CD14-positive monocyte (primary cell): Measurements from ENCODE around the gene LBP. TPM values are rescaled to one million over a fixed set of nuclear protein-coding genes. Genes with fewer than 3 reads are reported as not detected.
"Not testable (repeated sequence)": the region's sequence is repeated elsewhere in the genome, so short reads cannot be mapped to it uniquely, and the experiment has no call there.

Source experiments
- DNase-seq, 3 donors: peaks; one replicate each; pipeline ENCODE4 v3.0.0-alpha.2; 2011 to 2022
- H2AFZ ChIP-seq: 2 replicates; pipeline ENCODE4 v1.6.0; 2012; ENCODE audit warnings: mild to moderate bottlenecking, low read depth, low read length, inconsistent platforms; ENCODE audit not compliant: insufficient read depth, poor library complexity, severe bottlenecking
- H3K27ac ChIP-seq, 2 donors: 1 replicate in 1 of 2; 2 replicates in 1 of 2; pipeline ENCODE4 v1.5.1; 2012 to 2013; ENCODE audit warnings: low read length in 2 of 2, control low read depth in 1 of 2, inconsistent platforms in 1 of 2, low read depth in 1 of 2, mild to moderate bottlenecking in 1 of 2
- H3K27me3 ChIP-seq, 2 donors: one replicate each; pipeline versions ENCODE4 v1.6.0 to v1.6.1; 2011 to 2013; ENCODE audit warnings: low read length in 2 of 2; ENCODE audit not compliant: control insufficient read depth in 2 of 2, insufficient read depth in 2 of 2
- H3K36me3 ChIP-seq, 2 donors: replicated peaks in 1 of 2; 1 replicate in 1 of 2; 2 replicates in 1 of 2; pipeline versions ENCODE4 v1.5.1 to v1.6.1; 2012 to 2013; ENCODE audit warnings: low read length in 2 of 2, control low read depth in 1 of 2, inconsistent platforms in 1 of 2, mild to moderate bottlenecking in 1 of 2; ENCODE audit not compliant: insufficient read depth in 2 of 2, control insufficient read depth in 1 of 2
- H3K4me1 ChIP-seq, 2 donors: 1 replicate in 1 of 2; 2 replicates in 1 of 2; pipeline versions ENCODE4 v1.5.1 to v1.6.1; 2012 to 2013; ENCODE audit warnings: low read length in 2 of 2, control low read depth in 1 of 2, inconsistent platforms in 1 of 2, mild to moderate bottlenecking in 1 of 2, moderate library complexity in 1 of 2; ENCODE audit not compliant: insufficient read depth in 2 of 2, control insufficient read depth in 1 of 2
- H3K4me2 ChIP-seq: replicated peaks from 2 replicates; pipeline ENCODE3; 2012; ENCODE audit warnings: low read length, moderate library complexity, mild to moderate bottlenecking; ENCODE audit not compliant: poor library complexity, severe bottlenecking; ENCODE audit errors: extremely low read depth
- H3K4me3 ChIP-seq, 3 experiments: fragments of 200-600 bp in 1 of 3; sonication (generic) in 1 of 3; replicated peaks in 1 of 3; 1 replicate in 2 of 3; 2 replicates in 1 of 3; pipeline ENCODE4 v1.5.1; 2011 to 2013; ENCODE audit warnings: low read length in 3 of 3, mild to moderate bottlenecking in 3 of 3, control low read depth in 2 of 3, low read depth in 2 of 3, inconsistent platforms in 1 of 3, moderate library complexity in 1 of 3
- H3K79me2 ChIP-seq: 2 replicates; pipeline ENCODE4 v1.6.0; 2012; ENCODE audit warnings: mild to moderate bottlenecking, control low read depth, inconsistent platforms, low read length, moderate library complexity; ENCODE audit not compliant: insufficient read depth
- H3K9ac ChIP-seq: 2 replicates; pipeline ENCODE4 v1.6.0; 2017; ENCODE audit warnings: low read length, mild to moderate bottlenecking; ENCODE audit not compliant: insufficient read depth, poor library complexity, severe bottlenecking
- H3K9me3 ChIP-seq, 2 donors: replicated peaks in 1 of 2; 1 replicate in 1 of 2; 2 replicates in 1 of 2; pipeline versions ENCODE4 v1.5.1 to v1.6.1; 2012 to 2013; ENCODE audit warnings: low read length in 2 of 2, control low read depth in 1 of 2; ENCODE audit not compliant: control insufficient read depth in 1 of 2, insufficient read depth in 1 of 2
- H4K20me1 ChIP-seq: 2 replicates; pipeline ENCODE4 v1.6.0; 2012; ENCODE audit warnings: mild to moderate bottlenecking, low read length, control low read depth, moderate library complexity; ENCODE audit not compliant: insufficient read depth
- H3K27ac Mint-ChIP-seq, 7 donors: one replicate each; pipeline ENCODE4 v1.8.0; 2020; ENCODE audit warnings: mild to moderate bottlenecking in 7 of 7, mixed read lengths in 7 of 7, moderate library complexity in 6 of 7, inconsistent platforms in 2 of 7
- H3K27me3 Mint-ChIP-seq, 3 donors: one replicate each; pipeline ENCODE4 v1.8.0; 2021 to 2022; ENCODE audit warnings: low read depth in 3 of 3, mild to moderate bottlenecking in 3 of 3, mixed read lengths in 3 of 3, moderate library complexity in 3 of 3, inconsistent platforms in 1 of 3
- H3K36me3 Mint-ChIP-seq, 2 donors: one replicate each; pipeline ENCODE4 v1.8.0; 2020; ENCODE audit warnings: mixed read lengths in 2 of 2, inconsistent platforms in 1 of 2, mild to moderate bottlenecking in 1 of 2
- H3K4me1 Mint-ChIP-seq: one replicate; pipeline ENCODE4 v1.8.0; 2020; ENCODE audit warnings: mild to moderate bottlenecking, mixed read lengths
- H3K4me3 Mint-ChIP-seq, 2 donors: one replicate each; pipeline ENCODE4 v1.8.0; 2020; ENCODE audit warnings: mild to moderate bottlenecking in 2 of 2, mixed read lengths in 2 of 2, moderate library complexity in 1 of 2
- H3K9me3 Mint-ChIP-seq, 7 donors: one replicate each; pipeline ENCODE4 v1.8.0; 2020 to 2022; ENCODE audit warnings: mixed read lengths in 7 of 7, mild to moderate bottlenecking in 6 of 7, moderate library complexity in 6 of 7, inconsistent platforms in 2 of 7
- WGBS: methylation state at CpG from one replicate; pipeline ENCODE4 v1.1.5; 2013; ENCODE audit warnings: missing lambda C conversion rate; ENCODE audit not compliant: insufficient coverage; 5-methylcytosine and 5-hydroxymethylcytosine counted together
- intact Hi-C, 2 donors: fragments of 100-400 bp; cut with micrococcal nuclease; formaldehyde crosslinking; loops; one replicate each; pipeline versions ENCODE4 v1.15.0 to v1.15.1; 2023
- polyA plus RNA-seq, 3 donors: library from polyadenylated mRNA; depleted of rRNA in 1 of 3; unstranded in 2 of 3; stranded (reverse) in 1 of 3; fragments of 300-500 nt in 2 of 3; fragments of >200 nt in 1 of 3; fragmentation: Illumina TruSeq in 2 of 3; gene quantifications; 1 replicate in 2 of 3; 2 replicates in 1 of 3; pipeline ENCODE4 v1.2.3, GENCODE V29; 2012 to 2021
- TF ChIP-seq, protein P1 (sequence below): fragments of 200-600 bp; IDR thresholded peaks from one replicate; pipeline ENCODE4 v1.8.0; 2022; ENCODE audit warnings: antibody characterized with exemption, mild to moderate bottlenecking

The LBP gene
- polyA plus RNA-seq, 3 donors, result not detected

DNA sequence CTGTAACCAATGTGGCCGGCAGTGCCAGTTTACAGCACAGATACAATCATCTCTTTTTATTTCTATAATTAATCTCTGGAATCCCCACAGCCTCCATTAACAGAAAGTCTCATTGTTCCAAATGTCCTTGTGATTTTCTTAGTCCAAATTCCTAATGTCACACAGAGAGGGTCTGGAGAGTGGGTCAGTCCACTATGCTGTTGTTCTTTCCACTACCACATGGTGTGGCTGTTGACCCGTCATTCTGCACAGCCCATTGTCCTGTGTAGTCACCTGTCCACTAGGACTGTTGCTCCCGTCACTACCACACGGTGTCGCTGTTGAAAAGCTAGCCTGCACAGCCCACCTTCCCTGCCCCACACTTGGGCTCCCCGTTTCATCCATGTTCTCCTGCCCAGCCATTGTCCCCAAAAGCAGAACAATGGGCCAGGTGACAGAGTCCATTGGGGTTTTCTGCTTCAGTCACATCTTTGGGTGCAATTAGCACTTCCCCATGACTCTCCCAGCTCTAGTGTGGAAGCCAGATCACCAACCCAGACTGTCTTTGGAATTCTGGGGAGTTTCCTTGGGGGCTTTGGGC lies 8.6 kb upstream of the LBP start:
- DNase-seq, result peak in 1 of 3 donors; percentile 14

DNA sequence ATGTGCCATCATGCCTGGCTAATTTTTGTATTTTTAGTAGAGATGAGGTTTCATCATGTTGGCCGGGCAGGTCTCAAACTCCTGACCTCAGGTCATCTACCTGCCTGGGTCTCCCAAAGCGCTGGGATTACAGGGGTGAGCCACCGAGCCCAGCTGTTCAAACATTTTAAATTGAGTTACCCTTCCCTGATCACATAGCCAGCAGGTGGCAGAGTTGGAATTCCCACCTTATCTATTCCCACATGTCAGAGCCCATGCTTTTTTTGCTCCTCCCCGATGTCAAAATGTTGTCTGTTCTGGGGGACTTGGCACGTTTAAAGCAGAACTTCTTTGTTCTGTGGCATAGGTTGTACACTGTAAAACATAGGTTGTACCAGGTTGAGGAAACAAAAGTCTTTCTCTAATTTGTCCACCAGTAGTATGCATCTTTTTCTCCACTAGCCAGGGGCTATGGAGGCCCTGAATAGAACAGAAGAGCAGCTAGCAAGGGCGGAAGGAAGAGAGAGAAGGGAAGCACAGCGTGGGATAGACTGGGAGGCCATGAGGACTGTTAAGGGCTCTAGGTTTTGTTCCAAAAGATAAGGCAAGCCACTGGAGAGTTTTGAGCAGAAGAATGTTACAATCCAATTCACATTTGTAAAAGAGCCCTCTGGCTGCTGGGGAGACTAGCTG lies 7.3 kb upstream of the LBP start:
- H3K4me3 Mint-ChIP-seq, result no peak overlapping the region
- 50% methylated on average over 2 of the region's 7 CpGs for WGBS
- intact Hi-C loops, result no loop called here
- Histone ChIP-seq H4K20me1 (no peaks in the 10 kb centered on the region), H3K9ac (no peak overlapping the region), H3K9me3 (peaks cover 9 to 13% of the 10 kb centered on the region in 2 donors), H3K4me1 (no peaks in the 10 kb centered on the region), H3K4me3 (no peak overlapping the region), H3K36me3 (no peaks in the 10 kb centered on the region), H3K79me2 (no peaks in the 10 kb centered on the region), H3K4me2 (no peak overlapping the region), H3K27ac (no peak overlapping the region), H2AFZ (no peak overlapping the region), H3K27me3 (peaks cover 0 to 17% of the 10 kb centered on the region in 2 donors)
- H3K27ac Mint-ChIP-seq, result no peak overlapping the region
- peaks cover 12 to 21% (median 17%) of the 10 kb centered on the region in 7 donors for H3K9me3 Mint-ChIP-seq
- DNase-seq, result no peak
- no peaks in the 10 kb centered on the region for H3K4me1 Mint-ChIP-seq
- H3K27me3 Mint-ChIP-seq, result peaks cover 23 to 35% (median 24%) of the 10 kb centered on the region in 3 donors
- peaks cover 6% of the 10 kb centered on the region in 2 donors for H3K36me3 Mint-ChIP-seq
- TF ChIP-seq, protein P1, sequence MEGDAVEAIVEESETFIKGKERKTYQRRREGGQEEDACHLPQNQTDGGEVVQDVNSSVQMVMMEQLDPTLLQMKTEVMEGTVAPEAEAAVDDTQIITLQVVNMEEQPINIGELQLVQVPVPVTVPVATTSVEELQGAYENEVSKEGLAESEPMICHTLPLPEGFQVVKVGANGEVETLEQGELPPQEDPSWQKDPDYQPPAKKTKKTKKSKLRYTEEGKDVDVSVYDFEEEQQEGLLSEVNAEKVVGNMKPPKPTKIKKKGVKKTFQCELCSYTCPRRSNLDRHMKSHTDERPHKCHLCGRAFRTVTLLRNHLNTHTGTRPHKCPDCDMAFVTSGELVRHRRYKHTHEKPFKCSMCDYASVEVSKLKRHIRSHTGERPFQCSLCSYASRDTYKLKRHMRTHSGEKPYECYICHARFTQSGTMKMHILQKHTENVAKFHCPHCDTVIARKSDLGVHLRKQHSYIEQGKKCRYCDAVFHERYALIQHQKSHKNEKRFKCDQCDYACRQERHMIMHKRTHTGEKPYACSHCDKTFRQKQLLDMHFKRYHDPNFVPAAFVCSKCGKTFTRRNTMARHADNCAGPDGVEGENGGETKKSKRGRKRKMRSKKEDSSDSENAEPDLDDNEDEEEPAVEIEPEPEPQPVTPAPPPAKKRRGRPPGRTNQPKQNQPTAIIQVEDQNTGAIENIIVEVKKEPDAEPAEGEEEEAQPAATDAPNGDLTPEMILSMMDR, result no peak

More for the DNA sequence above, 8.6 kb upstream of the LBP start:
- Histone ChIP-seq H3K4me3 (no peak overlapping the region), H3K79me2 (no peaks in the 10 kb centered on the region), H3K4me2 (no peak overlapping the region), H3K9me3 (peaks cover 9 to 13% of the 10 kb centered on the region in 2 donors), H3K36me3 (no peaks in the 10 kb centered on the region), H2AFZ (no peak overlapping the region), H4K20me1 (no peaks in the 10 kb centered on the region), H3K27me3 (peaks cover 0 to 17% of the 10 kb centered on the region in 2 donors), H3K27ac (no peak overlapping the region), H3K9ac (no peak overlapping the region), H3K4me1 (no peaks in the 10 kb centered on the region)
- Mint-ChIP-seq H3K36me3 (peaks cover 8 to 9% of the 10 kb centered on the region in 2 donors), H3K4me3 (no peak overlapping the region), H3K27me3 (peaks cover 19 to 37% (median 24%) of the 10 kb centered on the region in 3 donors), H3K9me3 (peaks cover 12 to 21% (median 17%) of the 10 kb centered on the region in 7 donors), H3K27ac (peak overlapping the region in 1 of 7 donors; percentile 16), H3K4me1 (no peaks in the 10 kb centered on the region)
- 40% methylated on average over 6 of the region's 6 CpGs for WGBS
- intact Hi-C loops, result no loop called here
- TF ChIP-seq, protein P1, result peak; percentile 38

DNA sequence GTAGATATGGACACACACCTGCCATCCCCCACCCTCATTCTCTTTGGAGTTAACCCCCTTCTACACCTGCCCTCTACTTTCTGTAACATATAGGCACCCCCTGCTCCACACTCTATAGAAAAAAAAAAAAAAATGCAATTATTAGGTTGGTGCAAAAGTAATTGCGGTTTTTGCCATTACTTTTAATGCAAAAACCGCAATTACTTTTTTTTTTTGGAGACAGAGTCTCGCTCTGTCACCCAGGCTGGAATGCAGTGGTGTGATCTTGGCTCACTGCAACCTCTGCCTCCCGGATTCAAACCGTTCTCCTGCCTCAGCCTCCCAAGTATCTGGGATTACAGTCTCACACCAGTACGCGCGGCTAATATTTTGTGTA lies 6.8 kb upstream of the LBP start:
- H3K4me3 Mint-ChIP-seq, H3K4me1 ChIP-seq, H3K4me1 Mint-ChIP-seq, intact Hi-C loops, H3K9ac ChIP-seq, H2AFZ ChIP-seq, H3K36me3 ChIP-seq, H3K36me3 Mint-ChIP-seq, H3K79me2 ChIP-seq, H3K27ac ChIP-seq, H3K4me3 ChIP-seq, H3K27ac Mint-ChIP-seq, H3K4me2 ChIP-seq, DNase-seq, H4K20me1 ChIP-seq: not testable (repeated sequence)
- WGBS, result 90% methylated on average over 2 of the region's 8 CpGs
- H3K9me3 Mint-ChIP-seq, result peaks cover 12 to 21% (median 16%) of the 10 kb centered on the region in 7 donors
- peaks cover 0 to 17% of the 10 kb centered on the region in 2 donors for H3K27me3 ChIP-seq
- peaks cover 9 to 13% of the 10 kb centered on the region in 2 donors for H3K9me3 ChIP-seq
- H3K27me3 Mint-ChIP-seq, result peaks cover 22 to 35% (median 23%) of the 10 kb centered on the region in 3 donors
